GM21515 (cell line): ENCODE measurements around the gene LRMDA.

Source experiments
- ATAC-seq: cut with Tn5 transposase; IDR thresholded peaks from one replicate; pipeline ENCODE4 v1.9.1; 2021; ENCODE audit not compliant: unreplicated experiment

LRMDA gene

GRCh38 chr10:76268530-76268929, 837.1 kb downstream of the LRMDA start:
- ATAC-seq = no peak

- ATAC-seq = no peak
These were observed 837.5 kb downstream of the LRMDA start for GRCh38 chr10:76268954-76269353.

DNA sequence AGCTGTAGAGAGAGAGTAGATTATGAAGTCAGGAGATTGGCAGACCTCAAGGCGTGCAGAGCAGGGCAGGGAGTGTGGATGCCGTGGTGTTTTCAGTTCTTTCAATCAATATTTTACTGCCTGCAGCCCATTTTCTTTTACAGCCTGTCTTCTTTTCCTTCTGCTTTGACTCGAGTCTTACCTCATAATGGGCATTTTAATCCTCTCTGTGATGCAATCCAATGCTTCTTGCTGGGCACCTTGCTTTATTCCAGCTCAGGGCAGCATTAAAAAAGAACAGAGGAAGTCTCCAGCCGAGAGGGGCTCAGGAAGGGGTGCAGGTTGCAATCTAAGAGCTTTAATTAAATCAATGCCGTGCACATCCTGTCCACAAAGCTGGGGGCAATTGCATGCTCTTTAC, 839.0 kb downstream of the LRMDA start:
- no peak for ATAC-seq

DNA sequence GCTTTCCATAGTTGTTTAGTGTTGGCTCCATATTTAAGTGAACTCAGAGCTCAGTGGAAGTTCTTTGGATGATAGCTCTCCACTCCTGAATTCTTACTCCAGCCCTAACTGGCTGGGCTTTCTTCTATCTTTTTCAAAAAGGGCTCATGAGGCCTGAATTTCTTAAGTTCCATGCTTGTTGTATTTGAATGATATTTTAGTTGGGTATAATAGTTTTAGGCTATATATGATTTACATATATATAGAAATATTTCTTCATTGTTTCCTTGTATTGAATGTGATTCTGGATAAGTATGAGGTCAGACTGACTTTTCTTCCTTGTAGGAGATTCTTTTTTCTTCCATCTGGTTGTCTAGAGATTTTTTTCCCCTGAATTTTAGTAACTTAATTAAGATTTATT, 843.5 kb downstream of the LRMDA start:
- ATAC-seq = no peak

DNA sequence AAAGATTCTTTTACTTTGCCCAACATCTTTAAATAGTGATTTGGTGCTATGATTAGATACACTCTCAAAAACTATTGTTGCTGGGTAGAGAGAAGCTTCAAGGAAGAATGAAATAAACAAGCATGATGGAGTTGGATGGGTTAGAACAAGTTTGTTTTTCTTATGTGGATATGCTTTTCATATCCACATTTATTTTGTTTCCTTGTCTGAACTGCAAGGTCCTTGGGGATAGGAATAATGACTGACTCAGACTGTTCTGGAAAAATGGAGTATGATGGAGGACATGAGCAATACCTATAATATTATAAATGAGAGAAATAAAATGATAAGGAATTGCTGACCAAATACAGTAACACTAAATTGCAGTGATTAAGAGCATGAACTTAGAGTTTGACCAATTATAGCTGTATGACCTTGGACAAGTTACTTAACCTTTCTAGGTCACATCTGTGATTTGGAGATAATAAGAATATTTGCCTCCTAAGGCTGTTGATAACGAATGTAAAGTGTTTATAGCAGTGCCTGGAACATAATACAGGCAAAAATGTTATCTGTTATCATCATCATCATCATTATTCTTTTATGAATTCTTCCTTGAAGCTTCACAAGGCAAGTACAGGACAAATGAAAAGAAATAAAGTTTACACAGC, 847.5 kb downstream of the LRMDA start:
- ATAC-seq = no peak

GRCh38 chr10:76281659-76282058, 850.2 kb downstream of the LRMDA start:
- ATAC-seq = no peak

- ATAC-seq = no peak
These were observed 850.9 kb downstream of the LRMDA start for GRCh38 chr10:76282061-76283025.

DNA sequence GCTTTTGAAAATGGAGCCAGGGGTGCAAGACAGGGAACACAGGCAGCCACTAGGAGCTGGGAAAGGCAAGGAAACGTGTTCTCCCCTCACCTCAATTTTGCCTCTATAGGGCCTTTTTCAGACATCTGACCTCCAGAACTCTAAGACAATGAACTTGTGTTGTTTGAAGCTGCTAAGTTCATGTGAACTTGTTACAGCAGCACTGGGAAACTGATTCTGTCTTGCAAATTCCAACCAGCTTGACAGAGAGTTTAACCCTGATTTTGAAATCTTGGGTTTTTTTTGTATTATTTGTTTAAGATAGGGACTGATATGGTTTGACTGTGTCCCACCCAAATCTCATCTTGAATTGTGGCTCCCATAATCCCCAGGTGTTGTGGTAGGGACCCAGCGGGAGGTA, 852.9 kb downstream of the LRMDA start:
- ATAC-seq = no peak

- ATAC-seq = no peak
These were observed 853.6 kb downstream of the LRMDA start for GRCh38 chr10:76285012-76285411.

- ATAC-seq = no peak
These were observed 854.1 kb downstream of the LRMDA start for GRCh38 chr10:76285515-76285914.

- no peak for ATAC-seq
These were observed 855.1 kb downstream of the LRMDA start for GRCh38 chr10:76286536-76286935.

DNA sequence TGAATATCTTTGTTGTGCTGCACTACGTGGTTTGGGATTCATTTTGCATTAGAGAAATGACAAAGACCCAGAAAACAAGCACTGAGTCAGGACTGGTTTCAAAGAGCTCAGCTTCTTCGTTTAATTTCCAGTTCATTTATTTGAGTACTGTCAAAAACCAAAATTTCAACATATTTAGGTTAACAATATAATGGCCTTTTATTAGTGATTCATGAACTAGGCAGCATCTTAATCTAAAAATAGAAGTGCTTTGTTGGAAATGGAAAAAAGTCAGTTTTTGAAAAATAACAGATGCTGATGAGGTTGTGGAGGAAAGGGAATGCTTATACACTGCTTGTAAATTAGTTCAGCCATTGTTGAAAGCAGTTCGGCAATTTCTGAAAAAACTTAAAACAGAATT, 856.4 kb downstream of the LRMDA start:
- ATAC-seq = no peak

- ATAC-seq = no peak
These were observed 859.8 kb downstream of the LRMDA start for GRCh38 chr10:76291175-76291574.

- ATAC-seq = no peak
These were observed 860.5 kb downstream of the LRMDA start for GRCh38 chr10:76291885-76292284.

DNA sequence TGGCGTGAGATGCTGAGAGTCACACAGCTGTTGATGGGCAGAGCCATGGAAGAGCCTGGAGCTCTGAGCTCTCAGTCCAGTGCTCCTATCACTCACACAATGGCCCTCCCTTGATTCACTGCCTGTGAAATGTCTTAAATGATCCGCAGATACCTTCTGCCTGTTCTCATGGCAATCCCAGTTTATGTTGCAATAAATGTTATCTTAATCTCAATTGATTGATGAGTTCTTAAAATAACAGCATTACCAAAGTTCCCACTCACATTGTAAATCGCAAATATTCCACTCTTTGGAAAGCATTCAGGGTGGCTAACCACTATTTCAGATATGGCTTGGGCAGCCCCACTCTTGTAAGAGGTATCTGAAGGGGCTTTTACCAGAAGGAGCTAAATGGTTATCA, 865.5 kb downstream of the LRMDA start:
- no peak for ATAC-seq

DNA sequence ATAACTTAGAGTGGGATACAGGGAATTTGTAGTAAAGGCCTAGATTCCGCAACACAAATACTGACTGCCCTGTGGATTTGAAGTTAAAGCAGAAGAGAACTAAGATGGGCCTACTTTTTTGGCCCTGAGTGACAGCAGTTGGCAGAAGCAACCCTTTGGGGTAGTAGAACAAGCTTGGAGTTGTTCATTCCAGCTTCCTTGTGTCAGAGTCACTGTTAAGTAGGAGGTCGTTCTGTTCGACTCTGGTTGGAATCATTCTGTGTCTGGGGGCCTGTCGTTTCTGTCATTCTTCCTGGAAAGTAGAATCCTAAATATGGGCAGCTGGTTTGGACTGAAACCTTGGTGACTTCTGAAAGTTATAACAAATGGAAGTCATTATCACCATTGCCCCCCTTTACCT, 865.9 kb downstream of the LRMDA start:
- ATAC-seq = no peak

GRCh38 chr10:76297780-76298281, 866.4 kb downstream of the LRMDA start:
- no peak for ATAC-seq

GRCh38 chr10:76298329-76298728, 866.9 kb downstream of the LRMDA start:
- no peak for ATAC-seq

DNA sequence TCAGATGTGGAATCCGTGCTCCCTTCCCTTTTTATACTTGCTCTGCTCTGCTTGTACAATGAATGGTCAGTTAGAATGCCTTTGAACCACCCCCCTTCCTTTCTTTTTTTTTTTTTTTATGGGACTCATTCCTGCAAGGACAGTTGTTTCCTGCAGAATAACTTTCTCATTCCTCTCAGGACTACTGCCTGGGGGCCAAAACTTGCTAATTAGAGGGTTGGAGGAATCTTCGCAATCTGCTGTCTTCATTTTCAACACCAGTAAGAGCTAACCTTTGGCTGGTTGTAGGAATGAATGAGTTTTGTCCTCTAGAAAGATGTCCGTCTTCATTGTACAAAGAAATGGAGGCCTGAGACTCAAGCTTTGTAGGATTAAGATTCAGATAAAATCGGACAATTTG, 868.1 kb downstream of the LRMDA start:
- ATAC-seq = no peak

DNA sequence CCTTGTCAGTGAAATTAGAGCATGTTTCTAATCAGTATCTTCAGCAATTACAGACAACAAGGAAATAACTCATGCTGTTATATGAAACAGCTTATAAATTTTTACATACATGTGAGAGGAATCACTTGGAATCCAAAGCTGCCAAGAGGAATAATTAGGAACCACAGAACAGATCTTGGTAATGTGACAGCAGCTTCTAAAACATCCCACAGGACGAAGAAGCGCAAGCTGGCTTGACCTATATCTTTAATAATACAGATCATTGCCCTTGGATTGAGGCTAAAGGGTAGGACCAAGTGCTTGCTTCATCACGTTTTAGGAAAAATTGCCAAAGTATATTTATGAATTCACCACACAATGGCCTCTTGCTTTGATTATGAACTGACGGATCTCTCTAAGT, 869.8 kb downstream of the LRMDA start:
- ATAC-seq = no peak

- no peak for ATAC-seq
These were observed 870.5 kb downstream of the LRMDA start for GRCh38 chr10:76301950-76302349.

GRCh38 chr10:76302481-76302880, 871.1 kb downstream of the LRMDA start:
- no peak for ATAC-seq
